ENCODE results near the gene SLAMF9.

Gene SLAMF9

DNA sequence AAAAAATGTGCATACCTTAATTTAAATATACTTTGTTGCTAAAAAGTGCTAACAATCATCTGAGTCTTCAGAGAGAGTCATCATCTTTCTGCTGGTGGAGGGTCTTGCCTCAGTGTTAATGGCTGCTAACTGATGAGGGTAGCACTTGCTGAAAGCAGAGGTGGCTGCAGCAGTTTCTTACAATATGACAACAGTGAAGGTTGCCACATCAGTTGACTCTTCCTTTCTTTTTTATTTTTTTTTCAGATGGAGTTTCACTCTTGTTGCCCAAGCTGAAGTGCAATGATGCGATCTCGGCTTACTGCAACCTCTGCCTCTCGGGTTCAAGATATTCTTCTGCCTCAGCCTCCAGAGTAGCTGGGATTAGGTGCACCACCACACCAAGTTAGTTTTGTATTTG, 51.5 kb downstream of the SLAMF9 start:
- H3K36me3 ChIP-seq (ENCODE audit: control insufficient read depth in 1 of 2, insufficient read depth in 2 of 2, low read length in 2 of 2): no peaks in the 10 kb centered on the region
- no peaks in the 10 kb centered on the region for H3K9me3 ChIP-seq (ENCODE audit: control insufficient read depth in 1 of 2, low read length in 2 of 2)
- H3K27ac ChIP-seq (ENCODE audit: low read depth, low read length): no peak overlapping the region
- no peaks in the 10 kb centered on the region for H3K27me3 ChIP-seq (ENCODE audit: control insufficient read depth in 1 of 2, insufficient read depth in 2 of 2, low read length in 2 of 2)
- H3K9ac ChIP-seq (ENCODE audit: low read depth in 1 of 2, low read length in 2 of 2): no peak overlapping the region
- peaks cover 20 to 25% of the 10 kb centered on the region in 2 donors for H3K4me1 ChIP-seq (ENCODE audit: control insufficient read depth in 1 of 2, insufficient read depth in 2 of 2, low read length in 2 of 2)
- H3K4me3 ChIP-seq (ENCODE audit: low read depth in 1 of 2, low read length in 2 of 2): no peak overlapping the region
